Limb (tissue), 2 donors: ENCODE results near the gene RHOT2.

Experiments
- DNase-seq, 2 donors: peaks; one replicate each; pipeline ENCODE4 v3.0.0-alpha.2; 2016; ENCODE audit errors: extremely low spot score in 2 of 2

RHOT2 gene

GRCh38 chr16:669666-670065 is 1.7 kb downstream of the RHOT2 start:
- DNase-seq = no peak

GRCh38 chr16:670485-671352 is 2.8 kb downstream of the RHOT2 start:
- DNase-seq = no peak

- no peak for DNase-seq
Measured at GRCh38 chr16:671353-672131, 3.6 kb downstream of the RHOT2 start.

GRCh38 chr16:672371-672770 is 4.4 kb downstream of the RHOT2 start:
- DNase-seq = no peak

GRCh38 chr16:672851-673250 is 4.9 kb downstream of the RHOT2 start:
- DNase-seq = no peak

- DNase-seq = no peak
Measured at GRCh38 chr16:673399-673991, 5.6 kb downstream of the RHOT2 start.

- no peak for DNase-seq
Measured at GRCh38 chr16:674214-674881, 6.4 kb downstream of the RHOT2 start.

GRCh38 chr16:674968-675883 is 7.3 kb downstream of the RHOT2 start, which contains the start of gene RHBDL1:
RHBDL1 (plus strand) TSS chr16:675671; CDS start chr16:675791, 120 bp downstream.
- DNase-seq = no peak

- DNase-seq = no peak
Measured at GRCh38 chr16:675884-676564, 8.1 kb downstream of the RHOT2 start.

- DNase-seq = no peak
Measured at GRCh38 chr16:676565-676902, 8.6 kb downstream of the RHOT2 start.

- DNase-seq = no peak
Measured at GRCh38 chr16:676913-677312, 9.0 kb downstream of the RHOT2 start.

GRCh38 chr16:677316-678190 is 9.6 kb downstream of the RHOT2 start:
- DNase-seq = no peak

GRCh38 chr16:678209-678857 is 10.4 kb downstream of the RHOT2 start:
- no peak for DNase-seq

GRCh38 chr16:678858-679813 is 11.2 kb downstream of the RHOT2 start:
- DNase-seq = peak in 1 of 2 donors; percentile 63

GRCh38 chr16:679814-680624 is 12.1 kb downstream of the RHOT2 start, which contains the start of gene STUB1:
STUB1 (plus strand) TSS chr16:680410; CDS start chr16:680526, 116 bp downstream.
- DNase-seq = peak; percentile 86 to 95

- no peak for DNase-seq
Measured at GRCh38 chr16:680625-680945, 12.7 kb downstream of the RHOT2 start.
